Gastrocnemius medialis (tissue), 4 donors: ENCODE results near the gene NIPSNAP3A.

Experiments used
- CTCF ChIP-seq, 5 experiments: fragments of 450-650 bp in 3 of 5; fragments of 200-600 bp in 2 of 5; sonication (generic) in 2 of 5; IDR thresholded peaks in 4 of 5; conservative IDR thresholded peaks in 1 of 5; 1 replicate in 4 of 5; 2 replicates in 1 of 5; pipeline ENCODE4 v1.5.1; 2016 to 2019; ENCODE audit warnings: antibody characterized with exemption in 5 of 5, mild to moderate bottlenecking in 3 of 5, moderate library complexity in 3 of 5
- POLR2A ChIP-seq, 2 donors: fragments of 450-650 bp; IDR thresholded peaks; one replicate each; pipeline ENCODE4 v1.6.1; 2017; ENCODE audit warnings: antibody characterized with exemption in 2 of 2, mild to moderate bottlenecking in 2 of 2, moderate library complexity in 2 of 2

GRCh38 chr9:104767507-104767906, 20.0 kb downstream of the NIPSNAP3A start:
- TF ChIP-seq POLR2A (IDR thresholded peaks at IDR 0.05) = no peak
- no peak for TF ChIP-seq CTCF (IDR thresholded peaks at IDR 0.05 in 4 of 5, conservative IDR thresholded peaks at IDR 0.05 in 1 of 5)
